ENCODE data around the gene GNB2. TPM values are rescaled to one million over a fixed set of nuclear protein-coding genes. Genes with fewer than 3 reads are reported as not detected.

The GNB2 gene
- total and polyA plus RNA-seq, 2 of the 13 experiments (the other 11 are each of a cell fraction or from before 2014, with no cell fraction given), result 48.3 to 67.1 TPM

DNA sequence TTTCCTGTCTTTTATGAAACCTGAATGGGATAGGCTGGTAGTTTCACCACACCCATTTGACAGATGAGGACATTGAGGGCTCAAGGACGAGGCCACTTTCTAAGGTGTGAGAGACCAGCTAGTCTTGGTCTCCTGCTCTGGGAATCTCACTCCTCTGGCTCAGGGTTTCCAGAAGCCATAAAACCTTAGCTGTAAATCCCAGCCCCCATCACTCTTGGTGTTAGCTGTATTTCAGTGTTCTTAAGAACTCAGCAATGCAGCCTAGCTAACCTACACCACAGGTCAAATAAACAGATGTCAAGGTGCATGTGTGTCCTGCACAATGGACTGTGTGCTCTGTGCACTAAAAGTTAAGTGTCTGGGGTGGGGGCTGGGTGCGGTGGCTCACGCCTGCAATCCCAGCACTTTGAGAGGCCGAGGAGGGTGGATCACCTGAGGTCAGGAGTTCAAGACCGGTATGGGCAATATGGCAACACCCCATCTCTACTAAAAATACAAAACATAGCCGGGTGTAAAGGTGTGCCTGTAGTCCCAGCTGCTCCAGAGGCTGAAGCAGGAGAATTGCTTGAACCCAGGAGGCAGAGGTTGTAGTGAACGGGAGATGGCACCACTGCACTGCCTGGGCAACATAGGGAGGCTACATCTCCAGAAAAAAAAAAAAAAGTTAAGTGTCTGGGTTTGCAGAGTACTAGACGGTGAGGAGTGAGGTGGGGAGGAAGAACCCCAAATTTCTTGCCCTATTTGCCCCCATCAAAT lies 46.2 kb downstream of the GNB2 start (continued):
- TF ChIP-seq CBX5 (CRISPR knock-in tag; IDR thresholded peaks at IDR 0.05; ENCODE audit: borderline replicate concordance) (no peak), RBAK (CRISPR knock-in tag; IDR thresholded peaks at IDR 0.05) (no peak), ZNF883 (CRISPR knock-in tag; IDR thresholded peaks at IDR 0.05; ENCODE audit: not compliant biosample characterization) (peak; percentile 15), CC2D1A (CRISPR knock-in tag; IDR thresholded peaks at IDR 0.05) (no peak), ZGPAT (CRISPR knock-in tag; IDR thresholded peaks at IDR 0.05) (peak; percentile 38; the same call in 1 of the 2 replicates), TBL1XR1 (IDR thresholded peaks at IDR 0.05; ENCODE audit: borderline replicate concordance, low read length, partially characterized antibody) (no peak), NONO (IDR thresholded peaks at IDR 0.05) (no peak), NONO (CRISPR knock-in tag; conservative IDR thresholded peaks at IDR 0.05) (peak; percentile 62), GABPB1 (CRISPR knock-in tag; IDR thresholded peaks at IDR 0.05) (peak; percentile 12; the same call in 1 of the 2 replicates), RAD51 (IDR thresholded peaks at IDR 0.05; ENCODE audit: borderline replicate concordance) (no peak), ZZZ3 (CRISPR knock-in tag; IDR thresholded peaks at IDR 0.05; ENCODE audit: borderline replicate concordance) (no peak), SKIL (CRISPR knock-in tag; IDR thresholded peaks at IDR 0.05; ENCODE audit: borderline replicate concordance) (peak; percentile 78), MEIS1 (CRISPR knock-in tag; IDR thresholded peaks at IDR 0.05; ENCODE audit: borderline replicate concordance) (no peak), ZNF263 (CRISPR knock-in tag; IDR thresholded peaks at IDR 0.05) (0 out of 2 replicates have a peak, but pooled peaks have one; percentile 61), ZNF839 (CRISPR knock-in tag; IDR thresholded peaks at IDR 0.05; ENCODE audit: borderline replicate concordance) (no peak), SALL2 (CRISPR knock-in tag; IDR thresholded peaks at IDR 0.05) (no peak), ZSCAN5A (CRISPR knock-in tag; IDR thresholded peaks at IDR 0.05; ENCODE audit: borderline replicate concordance) (peak; percentile 71; the same call in 1 of the 2 replicates), STAG1 (CRISPR knock-in tag; IDR thresholded peaks at IDR 0.05) (peak; percentile 57), BCL6 (CRISPR knock-in tag; IDR thresholded peaks at IDR 0.05) (peak; percentile 63; the same call in 1 of the 2 replicates)
- TF ChIP-seq, protein P1, sequence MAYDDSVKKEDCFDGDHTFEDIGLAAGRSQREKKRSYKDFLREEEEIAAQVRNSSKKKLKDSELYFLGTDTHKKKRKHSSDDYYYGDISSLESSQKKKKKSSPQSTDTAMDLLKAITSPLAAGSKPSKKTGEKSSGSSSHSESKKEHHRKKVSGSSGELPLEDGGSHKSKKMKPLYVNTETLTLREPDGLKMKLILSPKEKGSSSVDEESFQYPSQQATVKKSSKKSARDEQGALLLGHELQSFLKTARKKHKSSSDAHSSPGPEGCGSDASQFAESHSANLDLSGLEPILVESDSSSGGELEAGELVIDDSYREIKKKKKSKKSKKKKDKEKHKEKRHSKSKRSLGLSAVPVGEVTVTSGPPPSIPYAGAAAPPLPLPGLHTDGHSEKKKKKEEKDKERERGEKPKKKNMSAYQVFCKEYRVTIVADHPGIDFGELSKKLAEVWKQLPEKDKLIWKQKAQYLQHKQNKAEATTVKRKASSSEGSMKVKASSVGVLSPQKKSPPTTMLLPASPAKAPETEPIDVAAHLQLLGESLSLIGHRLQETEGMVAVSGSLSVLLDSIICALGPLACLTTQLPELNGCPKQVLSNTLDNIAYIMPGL (CRISPR knock-in tag; IDR thresholded peaks at IDR 0.05; ENCODE audit: borderline replicate concordance in 1 of 2, low read depth in 1 of 2), result no peak; a peak in 2 of 4 replicates
